PC-9 (cell line): Measurements from ENCODE around the gene ADAMTSL5. TPM values are rescaled to one million over a fixed set of nuclear protein-coding genes. Genes with fewer than 3 reads are reported as not detected.

Experiments
- BruUV-seq: library from RNA; stranded (reverse); fragments of 400-500 nt; replicated peaks from 2 replicates; lab custom pipeline; 2021; lab: Mats Ljungman, UMichigan
- CTCF ChIA-PET: fragments of 300-600 bp; sonication (Branson Sonifier 250); formaldehyde crosslinking; loops from one replicate; lab custom pipeline; 2022; ENCODE audit warnings: antibody characterized with exemption; lab: Charles Lee
- POLR2A ChIA-PET: fragments of 300-600 bp; sonication (Branson Sonifier 250); formaldehyde crosslinking; loops from one replicate; lab custom pipeline; 2022; ENCODE audit warnings: antibody characterized with exemption; ENCODE audit not compliant: unreplicated experiment; lab: Charles Lee
- DNase-seq, 2 experiments: peaks; one replicate each; pipeline versions ENCODE4 v3.0.0 to v3.0.0-alpha.2; 2015 to 2022; ENCODE audit warnings: mixed read lengths in 1 of 2
- H2AFZ ChIP-seq: fragments of 200-600 bp; sonication (generic); 2 replicates; pipeline ENCODE4 v1.8.1; 2017; ENCODE audit warnings: antibody characterized with exemption
- H3F3A ChIP-seq: fragments of 200-600 bp; sonication (generic); 2 replicates; pipeline ENCODE4 v1.8.1; 2017; ENCODE audit warnings: antibody characterized with exemption, mild to moderate bottlenecking, low read depth; ENCODE audit not compliant: insufficient read depth
- H3K27ac ChIP-seq: fragments of 200-600 bp; sonication (generic); 2 replicates; pipeline ENCODE4 v1.6.1; 2016; ENCODE audit warnings: mixed run types
- H3K27me3 ChIP-seq: fragments of 200-600 bp; sonication (generic); 2 replicates; pipeline ENCODE4 v1.6.1; 2016; ENCODE audit warnings: low read depth, mixed run types; ENCODE audit not compliant: insufficient read depth
- H3K36me3 ChIP-seq: fragments of 200-600 bp; sonication (generic); 2 replicates; pipeline ENCODE4 v1.6.1; 2016; ENCODE audit warnings: low read depth, mixed run types
- H3K4me1 ChIP-seq: fragments of 200-600 bp; sonication (generic); replicated peaks from 2 replicates; pipeline ENCODE4 v1.6.1; 2016; ENCODE audit warnings: mixed run types; ENCODE audit not compliant: insufficient read depth
- H3K4me2 ChIP-seq: fragments of 200-600 bp; sonication (generic); 2 replicates; pipeline ENCODE4 v1.6.1; 2017; ENCODE audit warnings: mixed run types
- H3K4me3 ChIP-seq: fragments of 200-600 bp; sonication (generic); 2 replicates; pipeline ENCODE4 v1.6.1; 2016; ENCODE audit warnings: mixed run types
- H3K79me2 ChIP-seq: fragments of 200-600 bp; sonication (generic); 2 replicates; pipeline ENCODE4 v1.6.1; 2017; ENCODE audit warnings: low read depth, mixed run types
- H3K9me2 ChIP-seq: fragments of 200-600 bp; sonication (generic); 2 replicates; pipeline ENCODE4 v1.8.1; 2017; ENCODE audit warnings: mild to moderate bottlenecking; ENCODE audit not compliant: insufficient read depth
- H3K9me3 ChIP-seq: fragments of 200-600 bp; sonication (generic); 2 replicates; pipeline ENCODE4 v1.8.1; 2016; ENCODE audit warnings: low read depth; ENCODE audit not compliant: insufficient read depth
- H4K20me1 ChIP-seq: fragments of 200-600 bp; sonication (generic); 2 replicates; pipeline ENCODE4 v1.8.1; 2017; ENCODE audit not compliant: insufficient read depth
- EZH2 ChIP-seq: fragments of 200-600 bp; sonication (generic); IDR thresholded peaks from 2 replicates; pipeline ENCODE4 v1.8.0; 2017; ENCODE audit warnings: antibody characterized with exemption, low read depth
- intact Hi-C: fragments of 100-400 bp; cut with micrococcal nuclease; formaldehyde crosslinking; loops from one replicate; pipeline ENCODE4 v1.10.0; 2022; ENCODE audit not compliant: unreplicated experiment
- total RNA-seq: library from RNA; stranded (reverse); gene quantifications from 2 replicates; pipeline ENCODE4 v1.2.3, GENCODE V29; 2021
- TF ChIP-seq, protein P1 (sequence below): fragments of 200-600 bp; sonication (generic); conservative IDR thresholded peaks from 2 replicates; pipeline ENCODE4 v1.6.1; 2017; ENCODE audit warnings: mixed run types, antibody characterized with exemption, mild to moderate bottlenecking, moderate library complexity

ADAMTSL5 gene
- total RNA-seq, 1 experiment from 2014 or later = 13.6 TPM

DNA sequence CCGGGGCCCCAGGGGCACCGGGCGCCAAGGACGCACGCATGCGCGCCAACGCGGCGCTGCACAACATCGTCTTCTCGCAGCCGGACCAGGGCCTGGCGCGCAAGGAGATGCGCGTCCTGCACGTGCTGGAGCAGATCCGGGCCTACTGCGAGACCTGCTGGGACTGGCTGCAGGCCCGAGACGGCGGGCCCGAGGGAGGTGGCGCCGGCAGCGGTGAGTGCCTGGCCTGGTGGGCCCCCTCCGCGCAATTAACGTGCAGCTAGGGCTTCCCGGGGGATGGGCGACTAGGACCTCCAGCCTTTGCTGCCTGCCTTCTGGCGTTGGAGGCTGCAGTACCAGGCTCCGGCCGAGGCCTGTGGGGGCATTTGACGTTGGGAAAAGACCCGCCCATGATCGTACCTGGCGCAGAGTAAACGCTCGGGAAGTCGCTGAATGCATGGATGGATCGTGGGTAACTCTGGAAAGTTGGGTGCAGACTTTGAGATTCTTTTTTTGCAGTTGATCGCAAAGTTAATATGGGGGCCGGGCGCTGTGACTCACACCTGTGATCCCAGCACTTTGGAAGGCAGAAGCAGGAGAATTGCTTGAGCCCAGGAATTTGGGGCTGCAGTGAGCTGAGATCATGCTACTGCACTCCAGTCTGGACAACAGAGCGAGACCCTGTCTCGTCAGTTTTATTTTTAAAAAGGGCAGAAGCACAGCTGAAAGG, 55.6 kb downstream of the ADAMTSL5 start:
- Histone ChIP-seq H3K27me3 (no peaks in the 10 kb centered on the region), H4K20me1 (no peaks in the 10 kb centered on the region), H3K4me1 (no peaks in the 10 kb centered on the region), H3K27ac (no peak overlapping the region), H3K36me3 (no peaks in the 10 kb centered on the region), H2AFZ (no peak overlapping the region), H3K4me2 (no peak overlapping the region), H3F3A (peaks cover 10% of the 10 kb centered on the region), H3K9me2 (no peaks in the 10 kb centered on the region), H3K9me3 (no peaks in the 10 kb centered on the region), H3K79me2 (no peaks in the 10 kb centered on the region), H3K4me3 (no peak overlapping the region)
- no peak for DNase-seq
- ChIA-PET POLR2A (no interaction called here), CTCF (no interaction called here)
- no TSS peak for BruUV-seq
- intact Hi-C loops = loop anchor here (5.0 kb wide), 1 partner anchor 50 kb away; the partner anchor contains the start of gene DAZAP1
- TF ChIP-seq, protein P1, sequence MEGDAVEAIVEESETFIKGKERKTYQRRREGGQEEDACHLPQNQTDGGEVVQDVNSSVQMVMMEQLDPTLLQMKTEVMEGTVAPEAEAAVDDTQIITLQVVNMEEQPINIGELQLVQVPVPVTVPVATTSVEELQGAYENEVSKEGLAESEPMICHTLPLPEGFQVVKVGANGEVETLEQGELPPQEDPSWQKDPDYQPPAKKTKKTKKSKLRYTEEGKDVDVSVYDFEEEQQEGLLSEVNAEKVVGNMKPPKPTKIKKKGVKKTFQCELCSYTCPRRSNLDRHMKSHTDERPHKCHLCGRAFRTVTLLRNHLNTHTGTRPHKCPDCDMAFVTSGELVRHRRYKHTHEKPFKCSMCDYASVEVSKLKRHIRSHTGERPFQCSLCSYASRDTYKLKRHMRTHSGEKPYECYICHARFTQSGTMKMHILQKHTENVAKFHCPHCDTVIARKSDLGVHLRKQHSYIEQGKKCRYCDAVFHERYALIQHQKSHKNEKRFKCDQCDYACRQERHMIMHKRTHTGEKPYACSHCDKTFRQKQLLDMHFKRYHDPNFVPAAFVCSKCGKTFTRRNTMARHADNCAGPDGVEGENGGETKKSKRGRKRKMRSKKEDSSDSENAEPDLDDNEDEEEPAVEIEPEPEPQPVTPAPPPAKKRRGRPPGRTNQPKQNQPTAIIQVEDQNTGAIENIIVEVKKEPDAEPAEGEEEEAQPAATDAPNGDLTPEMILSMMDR = no peak
- no peak for TF ChIP-seq EZH2

DNA sequence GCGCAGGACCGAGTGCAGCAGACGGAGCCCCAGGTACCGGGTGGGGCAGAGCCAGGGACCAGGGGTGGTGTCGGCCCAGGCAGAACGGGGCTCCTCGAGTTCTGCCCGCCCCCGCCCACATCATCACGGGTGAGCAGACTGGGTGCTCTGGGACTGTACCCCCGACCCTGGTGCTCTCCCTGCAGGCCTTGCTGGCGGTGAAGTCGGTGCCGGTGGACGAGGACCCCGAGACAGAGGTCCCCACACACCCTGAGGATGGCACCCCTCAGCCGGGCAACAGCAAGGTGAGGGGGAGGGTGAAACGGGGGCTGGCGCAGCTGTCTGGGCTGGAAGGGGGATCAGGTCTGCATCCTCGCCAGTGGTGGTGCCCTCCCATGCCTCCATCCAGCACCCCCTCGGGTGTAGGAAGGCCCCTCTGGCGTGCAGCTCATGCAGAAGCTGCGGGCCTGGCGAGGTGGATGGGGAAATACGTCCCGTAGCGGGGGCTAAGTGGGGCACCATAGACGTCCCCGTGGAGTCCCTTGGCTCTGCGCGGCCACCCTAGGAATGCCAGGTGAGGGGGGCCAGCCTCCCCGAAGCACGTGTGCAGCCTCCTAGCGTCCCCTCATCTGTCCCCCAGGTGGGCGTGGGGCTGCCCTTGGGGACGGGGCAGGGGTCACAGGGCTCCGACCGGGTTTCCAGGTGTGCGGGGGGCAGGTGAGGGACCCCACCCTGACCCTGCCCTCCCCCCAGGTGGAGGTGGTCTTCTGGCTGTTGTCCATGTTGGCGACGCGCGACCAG, 56.5 kb downstream of the ADAMTSL5 start:
- Histone ChIP-seq H3K27me3 (no peaks in the 10 kb centered on the region), H4K20me1 (no peaks in the 10 kb centered on the region), H3K27ac (no peak overlapping the region), H3K4me3 (no peak overlapping the region), H3F3A (peaks cover 10% of the 10 kb centered on the region), H2AFZ (no peak overlapping the region), H3K9me2 (no peaks in the 10 kb centered on the region), H3K36me3 (no peaks in the 10 kb centered on the region), H3K9me3 (no peaks in the 10 kb centered on the region), H3K4me1 (no peaks in the 10 kb centered on the region), H3K4me2 (peak overlapping the region; percentile 56; the same call in 1 of the 2 replicates), H3K79me2 (no peaks in the 10 kb centered on the region)
- intact Hi-C loops = loop anchor here (5.0 kb wide), 1 partner anchor 49 kb away; the partner anchor contains the start of gene DAZAP1
- no TSS peak for BruUV-seq
- ChIA-PET POLR2A (interaction anchor here (0.5 to 0.7 kb wide), 4 partner anchors 101 to 294 kb away, joined by 3 to 13 read pairs (median 4); a partner anchor contains a TSS), CTCF (interaction anchor here (0.7 kb wide), 1 partner anchor 187 kb away, joined by 5 read pairs; the partner anchor contains the start of gene CIRBP)
- no peak for DNase-seq
- TF ChIP-seq, protein P1 = no peak
- TF ChIP-seq EZH2 = no peak
